Cardiac muscle cell (in vitro differentiated cells and primary cell): Measurements from ENCODE around the gene ESAM. TPM values are rescaled to one million over a fixed set of nuclear protein-coding genes. Genes with fewer than 3 reads are reported as not detected.
A peak's percentile ranks its signal among the peaks of the same experiment; 100 is the strongest.

Source experiments
- DNase-seq, 2 donors: peaks; one replicate each; pipeline versions ENCODE4 v3.0.0 to v3.0.0-alpha.2; 2010 to 2017; ENCODE audit warnings: low read depth in 1 of 2, low spot score in 1 of 2
- H3K27ac ChIP-seq: fragments of 200-600 bp; sonication (generic); 2 replicates; pipeline ENCODE4 v1.5.1; 2016
- H3K27me3 ChIP-seq: fragments of 200-600 bp; sonication (generic); 2 replicates; pipeline ENCODE4 v1.6.0; 2016; ENCODE audit warnings: control low read depth
- H3K36me3 ChIP-seq: fragments of 200-600 bp; sonication (generic); 2 replicates; pipeline ENCODE4 v1.5.1; 2016; ENCODE audit warnings: control low read depth
- H3K4me1 ChIP-seq: fragments of 200-600 bp; sonication (generic); 2 replicates; pipeline ENCODE4 v1.8.1; 2017; ENCODE audit warnings: low read depth, mild to moderate bottlenecking, mixed run types
- H3K4me3 ChIP-seq: fragments of 200-600 bp; sonication (generic); 2 replicates; pipeline ENCODE4 v1.5.1; 2016; ENCODE audit warnings: mild to moderate bottlenecking
- H3K9me3 ChIP-seq: fragments of 200-600 bp; sonication (generic); 2 replicates; pipeline ENCODE4 v1.5.1; 2017; ENCODE audit warnings: low read depth, mild to moderate bottlenecking, control low read depth
- polyA plus RNA-seq: library from polyadenylated mRNA; unstranded; fragments of >200 nt; fragmentation: Nextera tagmentation; extraction: Ambion mirVana; gene quantifications from 2 replicates; pipeline ENCODE4 v1.2.1, GENCODE V29; 2016
- total RNA-seq: library from RNA; depleted of rRNA; stranded (reverse); fragments of >200 nt; gene quantifications from 2 replicates; pipeline ENCODE4 v1.2.3, GENCODE V29; 2016
- TF ChIP-seq, protein P1 (sequence below): IDR thresholded peaks from 2 replicates; pipeline ENCODE4 v1.5.1; 2012; ENCODE audit warnings: low read depth, mild to moderate bottlenecking, low read length

ESAM gene
- total and polyA plus RNA-seq, 2 experiments from 2014 or later = 1.8 to 3.3 TPM

DNA sequence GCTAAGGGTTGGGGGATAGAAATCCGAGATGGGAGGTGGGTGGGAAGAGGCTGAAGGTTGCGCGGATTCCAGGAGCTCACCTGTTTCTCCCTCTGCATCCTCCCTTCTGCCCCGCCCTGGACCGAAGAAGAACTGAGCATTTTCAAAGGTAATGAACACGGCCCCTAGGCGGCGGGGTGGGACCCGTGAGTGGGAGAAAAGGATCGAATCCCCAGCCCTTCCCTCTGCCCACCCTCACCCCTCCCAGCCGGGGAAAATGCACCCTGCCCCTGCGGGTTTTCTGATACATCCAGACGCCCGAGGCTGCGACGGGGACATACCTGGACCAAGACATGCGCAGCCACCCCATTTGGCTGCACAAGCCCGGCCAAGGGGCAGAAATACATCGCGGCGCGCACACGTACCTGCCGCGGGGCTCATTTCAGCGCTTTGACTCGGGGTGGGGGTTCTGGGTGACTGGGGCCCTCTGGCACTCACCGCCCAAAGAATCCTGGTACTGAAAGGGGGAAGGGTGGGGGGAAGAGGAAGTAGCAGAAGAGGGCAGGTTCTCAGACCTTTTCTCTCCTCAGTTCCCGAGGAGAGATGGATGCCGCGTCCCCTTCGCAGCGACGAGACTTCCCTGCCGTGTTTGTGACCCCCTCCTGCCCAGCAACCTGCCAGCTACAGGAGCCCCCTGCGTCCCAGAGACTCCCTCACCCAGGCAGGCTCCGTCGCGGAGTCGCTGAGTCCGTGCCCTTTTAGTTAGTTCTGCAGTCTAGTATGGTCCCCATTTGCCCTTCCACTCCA lies 16.1 kb downstream of the ESAM start:
- DNase-seq = no peak
- no peak overlapping the region for H3K27ac ChIP-seq
- peaks cover 100% of the 10 kb centered on the region for H3K27me3 ChIP-seq

DNA sequence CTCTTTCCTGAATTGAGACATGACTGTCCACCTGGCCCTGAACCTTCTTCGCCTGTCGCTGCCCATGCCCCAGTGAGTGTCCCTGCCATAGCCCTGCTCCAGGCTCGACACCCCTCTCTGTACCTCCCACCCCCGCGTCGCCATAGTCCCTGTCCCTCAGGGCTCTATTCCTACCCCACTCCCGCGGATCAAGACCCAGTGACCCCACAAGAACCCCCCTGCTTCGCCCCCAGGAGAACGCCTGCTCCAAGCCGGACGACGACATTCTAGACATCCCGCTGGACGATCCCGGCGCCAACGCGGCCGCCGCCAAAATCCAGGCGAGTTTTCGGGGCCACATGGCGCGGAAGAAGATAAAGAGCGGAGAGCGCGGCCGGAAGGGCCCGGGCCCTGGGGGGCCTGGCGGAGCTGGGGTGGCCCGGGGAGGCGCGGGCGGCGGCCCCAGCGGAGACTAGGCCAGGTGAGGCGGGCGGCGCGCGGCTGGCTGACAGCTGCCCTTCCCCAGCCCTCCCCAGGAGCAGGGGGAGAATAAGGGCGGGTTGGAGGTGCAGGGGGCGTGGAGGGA lies 16.7 kb downstream of the ESAM start:
- Histone ChIP-seq H3K9me3 (no peaks in the 10 kb centered on the region), H3K4me1 (peaks cover 10% of the 10 kb centered on the region), H3K36me3 (no peaks in the 10 kb centered on the region), H3K27me3 (peaks cover 100% of the 10 kb centered on the region), H3K4me3 (peak overlapping the region; percentile 33), H3K27ac (no peak overlapping the region)
- TF ChIP-seq, protein P1, sequence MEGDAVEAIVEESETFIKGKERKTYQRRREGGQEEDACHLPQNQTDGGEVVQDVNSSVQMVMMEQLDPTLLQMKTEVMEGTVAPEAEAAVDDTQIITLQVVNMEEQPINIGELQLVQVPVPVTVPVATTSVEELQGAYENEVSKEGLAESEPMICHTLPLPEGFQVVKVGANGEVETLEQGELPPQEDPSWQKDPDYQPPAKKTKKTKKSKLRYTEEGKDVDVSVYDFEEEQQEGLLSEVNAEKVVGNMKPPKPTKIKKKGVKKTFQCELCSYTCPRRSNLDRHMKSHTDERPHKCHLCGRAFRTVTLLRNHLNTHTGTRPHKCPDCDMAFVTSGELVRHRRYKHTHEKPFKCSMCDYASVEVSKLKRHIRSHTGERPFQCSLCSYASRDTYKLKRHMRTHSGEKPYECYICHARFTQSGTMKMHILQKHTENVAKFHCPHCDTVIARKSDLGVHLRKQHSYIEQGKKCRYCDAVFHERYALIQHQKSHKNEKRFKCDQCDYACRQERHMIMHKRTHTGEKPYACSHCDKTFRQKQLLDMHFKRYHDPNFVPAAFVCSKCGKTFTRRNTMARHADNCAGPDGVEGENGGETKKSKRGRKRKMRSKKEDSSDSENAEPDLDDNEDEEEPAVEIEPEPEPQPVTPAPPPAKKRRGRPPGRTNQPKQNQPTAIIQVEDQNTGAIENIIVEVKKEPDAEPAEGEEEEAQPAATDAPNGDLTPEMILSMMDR = no peak
- no peak for DNase-seq

More for the DNA sequence above, 16.1 kb downstream of the ESAM start:
- Histone ChIP-seq H3K9me3 (no peaks in the 10 kb centered on the region), H3K36me3 (no peaks in the 10 kb centered on the region), H3K4me3 (peak overlapping the region; percentile 33), H3K4me1 (peaks cover 10% of the 10 kb centered on the region)
- TF ChIP-seq, protein P1 = peak; percentile 36

- Histone ChIP-seq H3K36me3 (no peaks in the 10 kb centered on the region), H3K9me3 (no peaks in the 10 kb centered on the region), H3K27ac (no peak overlapping the region), H3K4me3 (no peak overlapping the region), H3K27me3 (peaks cover 95% of the 10 kb centered on the region), H3K4me1 (peaks cover 10% of the 10 kb centered on the region)
- TF ChIP-seq, protein P1 = no peak
- no peak for DNase-seq
Observed at GRCh38 chr11:124743050-124743449, 19.0 kb downstream of the ESAM start.

DNA sequence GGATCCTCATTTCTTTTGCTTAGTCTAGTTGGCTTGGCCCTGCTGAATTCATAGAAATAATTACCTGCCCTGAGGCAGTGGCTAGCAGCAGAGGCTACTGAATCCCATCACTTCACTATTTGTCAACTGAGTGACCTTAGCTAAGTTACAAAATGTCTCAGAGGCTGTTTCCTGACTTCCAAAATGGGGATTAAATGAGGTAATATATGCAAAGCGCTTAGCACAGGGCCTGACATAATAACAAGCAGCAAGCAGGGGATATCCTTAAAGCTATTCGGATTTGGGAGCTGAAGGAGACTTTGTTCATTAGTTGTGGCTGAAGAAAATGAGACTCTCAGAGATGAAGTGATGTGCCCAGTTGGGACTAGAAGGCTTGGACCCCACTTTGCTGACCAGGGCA lies 19.5 kb downstream of the ESAM start:
- peaks cover 95% of the 10 kb centered on the region for H3K27me3 ChIP-seq
- no peak overlapping the region for H3K27ac ChIP-seq
- no peak for DNase-seq
- H3K9me3 ChIP-seq = no peaks in the 10 kb centered on the region
- no peak overlapping the region for H3K4me3 ChIP-seq
- no peaks in the 10 kb centered on the region for H3K36me3 ChIP-seq
- TF ChIP-seq, protein P1 = no peak
- peaks cover 10% of the 10 kb centered on the region for H3K4me1 ChIP-seq

DNA sequence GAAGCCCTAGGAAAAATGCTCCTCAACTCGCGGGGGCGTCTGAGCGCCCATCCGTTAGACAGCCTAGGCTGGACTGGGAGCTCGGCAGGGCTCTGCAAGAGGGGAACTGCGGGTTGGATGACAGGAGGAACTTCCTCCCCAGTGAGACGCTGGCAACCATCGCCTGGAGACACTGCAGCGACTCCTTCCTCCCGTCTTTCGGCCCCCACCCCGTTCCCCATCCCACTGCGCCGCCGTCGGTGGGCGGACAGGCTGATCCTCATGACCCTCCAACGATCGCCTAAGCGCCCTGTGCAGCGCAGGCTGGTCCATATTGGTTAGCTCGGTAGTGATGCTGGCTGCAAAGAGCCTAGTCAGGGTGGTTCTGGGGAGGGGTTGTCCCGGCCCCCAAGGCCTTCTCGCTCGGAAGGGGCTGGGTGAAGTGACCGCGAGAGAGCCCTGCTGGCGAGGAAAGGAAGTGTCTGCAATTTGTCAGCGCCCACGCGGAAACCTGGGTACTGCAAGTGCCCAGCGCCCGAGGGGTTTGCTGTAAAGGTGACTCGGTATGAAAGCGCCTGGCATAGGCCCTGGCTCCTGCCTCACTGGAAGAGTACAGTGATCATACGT lies 21.7 kb downstream of the ESAM start:
- H3K4me1 ChIP-seq = peaks cover under 1% of the 10 kb centered on the region
- peak overlapping the region; percentile 36 for H3K4me3 ChIP-seq
- no peak for DNase-seq
- H3K9me3 ChIP-seq = no peaks in the 10 kb centered on the region
- TF ChIP-seq, protein P1 = peak; percentile 49
- no peaks in the 10 kb centered on the region for H3K36me3 ChIP-seq
- H3K27ac ChIP-seq = no peak overlapping the region
- H3K27me3 ChIP-seq = peaks cover 95% of the 10 kb centered on the region
